HepG2 (cell line): Measurements from ENCODE around the gene PPP4C. TPM values are rescaled to one million over a fixed set of nuclear protein-coding genes. Genes with fewer than 3 reads are reported as not detected.
A peak's percentile ranks its signal among the peaks of the same experiment; 100 is the strongest.

Experiments
- HBP1 ChIP-seq: IDR thresholded peaks from 2 replicates; pipeline ENCODE4 v1.6.1; 2016; ENCODE audit warnings: low read depth, control low read depth
- HOXD1 ChIP-seq: sonication (generic); formaldehyde crosslinking; IDR thresholded peaks from 2 replicates; pipeline ENCODE4 v1.5.0; 2020; ENCODE audit warnings: missing genetic modification reagents
- NR1H2 ChIP-seq: sonication (generic); formaldehyde crosslinking; IDR thresholded peaks from 2 replicates; pipeline ENCODE4 v1.8.1; 2022; ENCODE audit warnings: low read depth, missing genetic modification reagents, borderline replicate concordance
- POLR2AphosphoS5 ChIP-seq: IDR thresholded peaks from 2 replicates; pipeline ENCODE4 v1.6.1; 2012; ENCODE audit warnings: low read depth, low read length
- RBM22 ChIP-seq: fragments of 200-400 bp; formaldehyde crosslinking; optimal IDR thresholded peaks from 2 replicates; pipeline ENCODE3; 2017; ENCODE audit warnings: mild to moderate bottlenecking, low read length, moderate library complexity
- RBM39 ChIP-seq: fragments of 200-400 bp; formaldehyde crosslinking; IDR thresholded peaks from one replicate; pipeline ENCODE4 v1.6.1; 2018; ENCODE audit warnings: antibody characterized with exemption, mild to moderate bottlenecking, low read depth, low read length; ENCODE audit not compliant: poor library complexity, severe bottlenecking
- SIN3A ChIP-seq: IDR thresholded peaks from 2 replicates; pipeline ENCODE4 v1.6.1; 2011; ENCODE audit warnings: low read depth, mild to moderate bottlenecking, control low read depth, low read length, borderline replicate concordance
- ZBED4 ChIP-seq: sonication (generic); formaldehyde crosslinking; IDR thresholded peaks from 2 replicates; pipeline ENCODE4 v1.4.0; 2020; ENCODE audit warnings: missing genetic modification reagents, borderline replicate concordance
- ZNF407 ChIP-seq: sonication (generic); formaldehyde crosslinking; IDR thresholded peaks from one replicate; pipeline ENCODE4 v1.5.1; 2020; ENCODE audit warnings: mild to moderate bottlenecking, missing genetic modification reagents; ENCODE audit errors: not compliant biosample characterization
- ZNF784 ChIP-seq: sonication (generic); formaldehyde crosslinking; IDR thresholded peaks from 2 replicates; pipeline ENCODE4 v1.5.1; 2020; ENCODE audit warnings: missing genetic modification reagents, mild to moderate bottlenecking, borderline replicate concordance
- ZSCAN20 ChIP-seq: sonication (generic); formaldehyde crosslinking; IDR thresholded peaks from 2 replicates; pipeline ENCODE4 v1.4.0; 2020; ENCODE audit warnings: missing genetic modification reagents, mild to moderate bottlenecking, borderline replicate concordance
- polyA plus RNA-seq, 8 experiments: library from polyadenylated mRNA; depleted of rRNA in 3 of 8; stranded (reverse) in 7 of 8; unstranded in 1 of 8; fragments of >200 nt; fragmentation: Illumina TruSeq in 4 of 8; extraction: Trizol in 4 of 8; gene quantifications; 2 replicates each; pipeline versions ENCODE4 v1.2.1 to v1.2.3, GENCODE V29; 2011 to 2016; ENCODE audit warnings: low read depth in 4 of 8, missing spikeins in 1 of 8, mixed read lengths in 1 of 8; ENCODE audit not compliant: insufficient read depth in 1 of 8
- total RNA-seq, 5 experiments: library from RNA; depleted of rRNA; stranded (reverse); fragments of >200 nt; fragmentation: Illumina TruSeq; extraction: Trizol; gene quantifications; 2 replicates each; pipeline ENCODE4 v1.2.3, GENCODE V29; 2016; ENCODE audit warnings: low read depth in 1 of 5

The PPP4C gene
- total and polyA plus RNA-seq, 2 of the 13 experiments (the other 11 are each of a cell fraction or from before 2014, with no cell fraction given), result 176 to 220 TPM

GRCh38 chr16:30068750-30069610 lies 6.8 kb upstream of the PPP4C start (continued):
- no peak for TF ChIP-seq HBP1
- TF ChIP-seq POLR2AphosphoS5, result no peak; the same call in 1 of the 2 replicates
- no peak for TF ChIP-seq RBM39
- no peak; the same call in 1 of the 2 replicates for TF ChIP-seq NR1H2 (CRISPR knock-in tag)
- no peak for TF ChIP-seq ZSCAN20 (CRISPR knock-in tag)
- TF ChIP-seq HOXD1 (CRISPR knock-in tag), result no peak
- TF ChIP-seq ZNF407, result no peak
- peak; percentile 26 for TF ChIP-seq RBM22
- TF ChIP-seq ZNF784 (CRISPR knock-in tag), result 0 out of 2 replicates have a peak, but pooled peaks have one; percentile 4
- TF ChIP-seq ZBED4 (CRISPR knock-in tag), result no peak
- 0 out of 2 replicates have a peak, but pooled peaks have one; percentile 17 for TF ChIP-seq SIN3A
